ENCODE results near the gene ZNF69.

GRCh38 chr19:11856596-11857250 lies 30.9 kb upstream of the ZNF69 start:
- TF ChIP-seq CREB1 (IDR thresholded peaks at IDR 0.05; ENCODE audit: low read depth) (no peak), USF1 (IDR thresholded peaks at IDR 0.05) (no peak), EP300 (IDR thresholded peaks at IDR 0.05; ENCODE audit: borderline replicate concordance) (no peak), CEBPB (IDR thresholded peaks at IDR 0.05) (no peak), TAF1 (IDR thresholded peaks at IDR 0.05; ENCODE audit: low read depth) (no peak), TEAD4 (IDR thresholded peaks at IDR 0.05) (no peak), RAD21 (IDR thresholded peaks at IDR 0.05; ENCODE audit: low read depth) (no peak), NFIC (IDR thresholded peaks at IDR 0.05) (no peak), EGR1 (IDR thresholded peaks at IDR 0.05) (no peak), YY1 (IDR thresholded peaks at IDR 0.05; ENCODE audit: low read depth) (no peak), REST (IDR thresholded peaks at IDR 0.05; ENCODE audit: low read depth) (no peak), ZBTB7A (IDR thresholded peaks at IDR 0.05; ENCODE audit: low read depth) (no peak), TCF12 (IDR thresholded peaks at IDR 0.05; ENCODE audit: low read depth) (no peak)
- TF ChIP-seq, protein P1, sequence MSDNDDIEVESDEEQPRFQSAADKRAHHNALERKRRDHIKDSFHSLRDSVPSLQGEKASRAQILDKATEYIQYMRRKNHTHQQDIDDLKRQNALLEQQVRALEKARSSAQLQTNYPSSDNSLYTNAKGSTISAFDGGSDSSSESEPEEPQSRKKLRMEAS (IDR thresholded peaks at IDR 0.05), result no peak

All from Ishikawa (cell line).